H1 (cell line): Measurements from ENCODE around the gene HDAC9. TPM values are rescaled to one million over a fixed set of nuclear protein-coding genes. Genes with fewer than 3 reads are reported as not detected.

Experiments
- CTCF ChIA-PET: fragments of 300-600 bp; sonication (Branson Sonifier 250); formaldehyde crosslinking; loops from one replicate; lab custom pipeline; 2021; ENCODE audit not compliant: partially characterized antibody; lab: Charles Lee
- POLR2A ChIA-PET: fragments of 300-600 bp; sonication (Branson Sonifier 250); formaldehyde crosslinking; loops from one replicate; lab custom pipeline; 2021; ENCODE audit warnings: inconsistent platforms; ENCODE audit not compliant: partially characterized antibody; lab: Charles Lee
- DNase-seq, 2 experiments: peaks; one replicate each; pipeline versions ENCODE4 v3.0.0 to v3.0.0-alpha.2; 2010 to 2022; ENCODE audit warnings: low spot score in 2 of 2, low read depth in 1 of 2, mixed read lengths in 1 of 2
- FAIRE-seq: peaks from 2 replicates; lab custom pipeline; 2011; peaks lifted over from hg19 to GRCh38; lab: Jason Lieb, UNC
- H2AFZ ChIP-seq: 2 replicates; pipeline ENCODE4 v1.8.1; 2012; ENCODE audit warnings: low read length, inconsistent platforms
- H2AK5ac ChIP-seq: 2 replicates; pipeline ENCODE4 v1.6.1; 2013; ENCODE audit warnings: low read depth, low read length
- H2BK120ac ChIP-seq: replicated peaks from 2 replicates; pipeline ENCODE3; 2013; ENCODE audit warnings: low read depth, low read length, inconsistent platforms
- H2BK12ac ChIP-seq: 2 replicates; pipeline ENCODE4 v1.6.1; 2013; ENCODE audit warnings: low read depth, low read length
- H2BK15ac ChIP-seq: 2 replicates; pipeline ENCODE4 v1.6.1; 2013; ENCODE audit warnings: low read length
- H2BK20ac ChIP-seq: 2 replicates; pipeline ENCODE4 v1.6.1; 2013; ENCODE audit warnings: low read length
- H2BK5ac ChIP-seq: 2 replicates; pipeline ENCODE4 v1.6.1; 2013; ENCODE audit warnings: low read depth, low read length
- H3K14ac ChIP-seq: 2 replicates; pipeline ENCODE4 v1.6.1; 2013; ENCODE audit warnings: inconsistent platforms; ENCODE audit not compliant: insufficient read length
- H3K18ac ChIP-seq: 2 replicates; pipeline ENCODE4 v1.6.1; 2013; ENCODE audit warnings: low read length; ENCODE audit errors: extremely low read depth
- H3K23ac ChIP-seq: 2 replicates; pipeline ENCODE4 v1.6.1; 2013; ENCODE audit warnings: inconsistent platforms; ENCODE audit not compliant: insufficient read length
- H3K23me2 ChIP-seq: 2 replicates; pipeline ENCODE4 v1.6.1; 2013; ENCODE audit warnings: low read depth, low read length
- H3K27ac ChIP-seq: 2 replicates; pipeline ENCODE4 v1.6.1; 2011; ENCODE audit warnings: low read depth, low read length, inconsistent platforms
- H3K27me3 ChIP-seq, 4 experiments: replicated peaks in 1 of 4; 1 replicate in 1 of 4; 2 replicates in 3 of 4; pipeline versions ENCODE4 v1.6.1 to v1.8.1; 2011 to 2013; ENCODE audit warnings: low read length in 3 of 4, mild to moderate bottlenecking in 3 of 4, inconsistent platforms in 2 of 4, mixed read lengths in 2 of 4, moderate library complexity in 1 of 4; ENCODE audit not compliant: control insufficient read depth in 3 of 4, insufficient read depth in 3 of 4; ENCODE audit errors: extremely low read depth in 1 of 4
- H3K36me3 ChIP-seq, 4 experiments: 2 replicates each; pipeline versions ENCODE4 v1.6.1 to v1.8.1; 2011 to 2013; ENCODE audit warnings: mild to moderate bottlenecking in 4 of 4, low read length in 3 of 4, moderate library complexity in 2 of 4, control low read depth in 1 of 4, inconsistent platforms in 1 of 4; ENCODE audit not compliant: insufficient read depth in 4 of 4, control insufficient read depth in 2 of 4
- H3K4ac ChIP-seq: replicated peaks from 2 replicates; pipeline ENCODE3; 2013; ENCODE audit warnings: low read length, low read depth, mixed read lengths, inconsistent platforms; ENCODE audit not compliant: insufficient read length
- H3K4me1 ChIP-seq, 4 experiments: replicated peaks in 1 of 4; 1 replicate in 1 of 4; 2 replicates in 3 of 4; pipeline versions ENCODE4 v1.6.1 to v1.8.1; 2011 to 2013; ENCODE audit warnings: low read length in 3 of 4, inconsistent platforms in 2 of 4, mixed read lengths in 1 of 4; ENCODE audit not compliant: insufficient read depth in 4 of 4, control insufficient read depth in 3 of 4
- H3K4me2 ChIP-seq, 2 experiments: 2 replicates each; pipeline versions ENCODE4 v1.6.1 to v1.8.1; 2011 to 2013; ENCODE audit warnings: low read depth in 2 of 2, low read length in 2 of 2, control low read depth in 1 of 2, inconsistent platforms in 1 of 2, mild to moderate bottlenecking in 1 of 2; ENCODE audit not compliant: insufficient read depth in 1 of 2
- H3K4me3 ChIP-seq, 4 experiments: fragments of 200-600, 300-600 bp in 1 of 4; sonication (generic), shearing (Covaris generic), sonication (Bioruptor Twin) in 1 of 4; 2 replicates each; pipeline versions ENCODE4 v1.5.1 to v1.8.1; 2011 to 2016; ENCODE audit warnings: low read length in 4 of 4, low read depth in 3 of 4, control low read depth in 2 of 4, inconsistent platforms in 2 of 4, mild to moderate bottlenecking in 2 of 4, mixed read lengths in 1 of 4, moderate library complexity in 1 of 4; ENCODE audit not compliant: insufficient read depth in 2 of 4; ENCODE audit errors: extremely low read depth in 1 of 4
- H3K56ac ChIP-seq: replicated peaks from 2 replicates; pipeline ENCODE3; 2013; ENCODE audit warnings: low read depth, mild to moderate bottlenecking, mixed read lengths, low read length, inconsistent platforms; ENCODE audit not compliant: insufficient read length
- H3K79me1 ChIP-seq: 2 replicates; pipeline ENCODE4 v1.6.1; 2013; ENCODE audit warnings: low read depth, low read length, control low read depth
- H3K79me2 ChIP-seq, 2 experiments: 2 replicates each; pipeline versions ENCODE4 v1.6.1 to v1.8.1; 2012 to 2013; ENCODE audit warnings: low read length in 2 of 2, mild to moderate bottlenecking in 2 of 2, inconsistent platforms in 1 of 2; ENCODE audit not compliant: insufficient read depth in 2 of 2, control insufficient read depth in 1 of 2
- H3K9ac ChIP-seq, 4 experiments: replicated peaks in 1 of 4; 1 replicate in 1 of 4; 2 replicates in 3 of 4; pipeline versions ENCODE4 v1.6.1 to v1.8.1; 2011 to 2013; ENCODE audit warnings: low read depth in 3 of 4, low read length in 3 of 4, control low read depth in 2 of 4, mild to moderate bottlenecking in 2 of 4, moderate library complexity in 2 of 4, inconsistent platforms in 1 of 4; ENCODE audit errors: extremely low read depth in 1 of 4
- H3K9me3 ChIP-seq, 2 experiments: 2 replicates each; pipeline versions ENCODE4 v1.6.1 to v1.8.1; 2012 to 2013; ENCODE audit warnings: mild to moderate bottlenecking in 2 of 2, moderate library complexity in 2 of 2, control low read depth in 1 of 2, inconsistent platforms in 1 of 2, low read depth in 1 of 2, low read length in 1 of 2, mixed read lengths in 1 of 2; ENCODE audit not compliant: insufficient read depth in 2 of 2
- H4K20me1 ChIP-seq, 2 experiments: replicated peaks in 1 of 2; 2 replicates each; pipeline versions ENCODE3 to v1.8.1; 2011 to 2013; ENCODE audit warnings: inconsistent platforms in 2 of 2, low read length in 2 of 2, mild to moderate bottlenecking in 1 of 2; ENCODE audit not compliant: insufficient read depth in 2 of 2, control insufficient read depth in 1 of 2
- H4K5ac ChIP-seq: 2 replicates; pipeline ENCODE4 v1.6.1; 2013; ENCODE audit warnings: low read length, low read depth, mixed read lengths, inconsistent platforms; ENCODE audit not compliant: insufficient read length
- H4K8ac ChIP-seq: 2 replicates; pipeline ENCODE4 v1.8.0; 2013; ENCODE audit warnings: mild to moderate bottlenecking, moderate library complexity, low read length, inconsistent platforms; ENCODE audit not compliant: insufficient read depth; ENCODE audit errors: extremely low read depth
- H4K91ac ChIP-seq: replicated peaks from 2 replicates; pipeline ENCODE3; 2013; ENCODE audit warnings: low read length, mixed read lengths, inconsistent platforms; ENCODE audit not compliant: insufficient read length
- SIN3A ChIP-seq, 2 experiments: IDR thresholded peaks in 1 of 2; conservative IDR thresholded peaks in 1 of 2; 2 replicates each; pipeline ENCODE4 v1.6.1; 2011 to 2012; ENCODE audit warnings: low read length in 2 of 2, improper control_type of control experiment in 1 of 2, low read depth in 1 of 2, mild to moderate bottlenecking in 1 of 2
- WGBS, 2 experiments: shearing (Covaris generic) in 1 of 2; methylation state at CpG; one replicate each; pipeline versions ENCODE4 v1.1.6 to v1.1.7; 2013 to 2015; ENCODE audit warnings: low lambda C conversion rate in 2 of 2, mixed read lengths in 2 of 2, inconsistent platforms in 1 of 2, low coverage in 1 of 2, missing lambda C conversion rate in 1 of 2; ENCODE audit not compliant: insufficient replicate concordance in 2 of 2, insufficient coverage in 1 of 2, insufficient read length in 1 of 2; ENCODE audit errors: extremely low coverage in 1 of 2, missing lambda C conversion rate in 1 of 2; 5-methylcytosine and 5-hydroxymethylcytosine counted together
- polyA plus RNA-seq, 7 experiments: library from polyadenylated mRNA; depleted of rRNA in 3 of 7; stranded (reverse) in 5 of 7; unstranded in 2 of 7; fragments of >200 nt in 5 of 7; fragments of 200-250 nt in 2 of 7; gene quantifications; 1 replicate in 5 of 7; 2 replicates in 1 of 7; 4 replicates in 1 of 7; pipeline versions ENCODE4 v1.2.1 to v1.2.3, GENCODE V29; 2011 to 2013; ENCODE audit warnings: missing spikeins in 2 of 7, mixed read lengths in 2 of 7
- total RNA-seq: library from RNA; stranded (reverse); fragmentation: NEBNext Ultra II Directional; extraction: Animal tissue kit (Norgen Biotek cat#: 25700); gene quantifications from 2 replicates; pipeline ENCODE4 v1.2.1, GENCODE V29; 2021

HDAC9 gene
- total and polyA plus RNA-seq, 2 of the 8 experiments (the other 6 are each of a cell fraction or from before 2014, with no cell fraction given), result 9.5 to 13.1 TPM

- H4K5ac ChIP-seq, result no peak overlapping the region
- no peaks in the 10 kb centered on the region for H3K9me3 ChIP-seq
- no peaks in the 10 kb centered on the region for H3K79me2 ChIP-seq
- peaks cover 0 to 1% (median 0%) of the 10 kb centered on the region in 4 experiments; a peak in 1 of 7 replicates for H3K27me3 ChIP-seq
- no peak overlapping the region for H2AFZ ChIP-seq
- H2BK12ac ChIP-seq, result no peak overlapping the region
- no peaks in the 10 kb centered on the region; the same call in 1 of the 2 replicates for H3K23me2 ChIP-seq
- no peak overlapping the region for H3K18ac ChIP-seq
- FAIRE-seq (no peak), DNase-seq (no peak)
- H4K8ac ChIP-seq, result no peak overlapping the region
- no peak overlapping the region for H2BK20ac ChIP-seq
- H3K36me3 ChIP-seq, result no peaks in the 10 kb centered on the region
- H2BK120ac ChIP-seq, result no peak overlapping the region
- no peak overlapping the region for H3K9ac ChIP-seq
- H2AK5ac ChIP-seq, result no peak overlapping the region
- H4K20me1 ChIP-seq, result no peaks in the 10 kb centered on the region
- WGBS, 2 experiments, result 72% methylated on average over 1 of the region's 1 CpG; no CpG with 5 or more reads in 1 of the 2 experiments
- no peak overlapping the region for H3K4me3 ChIP-seq
- ChIA-PET CTCF (no interaction called here), POLR2A (no interaction called here)
- no peaks in the 10 kb centered on the region for H3K4me1 ChIP-seq
- H3K27ac ChIP-seq, result no peak overlapping the region
- no peak overlapping the region for H2BK5ac ChIP-seq
- no peak overlapping the region for H3K23ac ChIP-seq
- H3K14ac ChIP-seq, result no peak overlapping the region
- H3K4me2 ChIP-seq, result no peak overlapping the region
- no peak overlapping the region for H2BK15ac ChIP-seq
- H3K56ac ChIP-seq, result no peak overlapping the region
- no peaks in the 10 kb centered on the region for H3K79me1 ChIP-seq
- H4K91ac ChIP-seq, result no peak overlapping the region
- no peak overlapping the region for H3K4ac ChIP-seq
- no peak for TF ChIP-seq SIN3A (conservative IDR thresholded peaks at IDR 0.05 in 1 of 2, IDR thresholded peaks at IDR 0.05 in 1 of 2; ENCODE audit: low read depth in 1 of 2, low read length in 2 of 2)
Observed at GRCh38 chr7:18708204-18708603, 212.7 kb downstream of the HDAC9 start.
